Inflammatory macrophage treated with lipopolysaccharide for 4 hours (primary cell): ENCODE results near the gene LDLRAD4.
A peak's percentile ranks its signal among the peaks of the same experiment; 100 is the strongest.

Source experiments
- DNase-seq: peaks from one replicate; pipeline ENCODE4 v3.0.0-alpha.2; 2020

The LDLRAD4 gene

DNA sequence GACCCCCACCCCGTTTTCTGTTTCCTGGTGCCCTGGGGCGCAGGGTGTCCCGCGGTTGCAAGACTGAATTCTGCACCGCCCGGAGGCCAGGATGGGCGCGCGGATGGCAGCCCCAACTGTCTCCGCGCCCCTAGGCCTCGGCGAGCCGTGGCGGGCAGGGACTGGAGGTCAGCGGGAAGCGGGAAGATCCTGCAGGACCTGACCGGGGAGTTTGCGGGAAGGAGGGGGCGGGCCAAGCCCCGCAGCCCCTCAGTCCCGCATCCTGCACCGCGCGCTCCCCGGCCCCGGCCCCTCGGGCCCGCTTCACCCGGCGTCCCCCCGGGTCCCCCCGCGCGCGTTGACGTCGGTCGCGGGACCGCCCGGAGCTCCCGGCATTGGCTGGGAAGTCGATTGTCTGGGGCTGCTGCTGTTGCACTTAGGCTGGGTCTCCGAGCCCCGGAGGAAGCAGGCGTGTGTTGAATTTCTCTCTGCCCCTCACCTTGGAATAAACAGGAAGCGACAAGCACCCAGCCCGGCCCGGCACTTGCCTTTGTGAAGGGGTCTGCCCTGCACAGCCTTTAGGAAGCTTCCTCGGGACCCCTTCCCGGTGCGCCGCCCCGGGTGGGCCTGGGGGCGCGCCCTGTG lies at the start of gene LDLRAD4:
LDLRAD4 (plus strand) TSS at position 393 of the 624 bp plus-strand sequence.
- peak; percentile 22 for DNase-seq

- no peak for DNase-seq
These were observed 44.9 kb upstream of the LDLRAD4 start for GRCh38 chr18:13173578-13174145.

DNA sequence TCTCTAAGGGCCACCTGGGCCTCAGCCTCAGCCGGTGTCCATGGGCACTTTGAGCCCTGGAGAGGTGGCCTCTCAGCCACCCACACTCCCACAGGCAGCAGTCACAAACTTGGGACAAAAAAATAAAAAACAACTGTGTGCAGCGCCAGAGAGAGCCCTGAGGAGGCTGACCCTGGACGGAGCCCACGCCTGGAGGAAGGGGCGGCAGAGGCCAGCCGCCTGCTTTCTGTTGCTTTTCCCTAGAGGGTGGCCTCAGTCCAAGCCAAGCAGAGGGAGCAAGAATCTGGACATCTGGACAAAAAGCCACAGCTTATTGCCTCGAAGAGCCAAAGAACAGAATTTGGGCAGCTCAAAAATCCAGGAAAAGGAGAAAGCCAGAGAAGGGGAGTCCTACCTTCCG lies 43.3 kb upstream of the LDLRAD4 start:
- DNase-seq: no peak

GRCh38 chr18:13175754-13176210 lies 42.8 kb upstream of the LDLRAD4 start:
- DNase-seq: no peak

GRCh38 chr18:13176847-13177246 lies 41.7 kb upstream of the LDLRAD4 start:
- DNase-seq: no peak

- no peak for DNase-seq
These were observed 40.4 kb upstream of the LDLRAD4 start for GRCh38 chr18:13178197-13178596.

DNA sequence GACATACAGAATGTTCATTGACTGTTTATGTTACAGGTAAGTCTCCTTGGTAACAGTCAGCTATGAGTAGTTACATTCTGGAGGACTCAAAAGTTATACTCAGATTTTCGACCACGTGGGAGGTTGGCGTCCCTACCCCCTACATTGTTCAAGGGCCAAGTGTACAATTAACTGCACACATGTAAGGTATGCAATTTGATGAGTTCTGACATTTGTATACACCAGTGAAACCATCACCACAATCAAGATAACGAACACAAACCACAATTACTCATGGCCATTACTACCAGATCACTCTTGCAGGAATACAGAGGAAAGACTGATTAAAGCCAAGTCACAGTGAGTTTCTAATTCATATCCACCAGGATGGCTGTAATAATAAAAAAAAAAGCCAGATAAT lies 39.6 kb upstream of the LDLRAD4 start:
- no peak for DNase-seq

- DNase-seq: no peak
These were observed 38.9 kb upstream of the LDLRAD4 start for GRCh38 chr18:13179566-13180113.

GRCh38 chr18:13180614-13181375 lies 37.8 kb upstream of the LDLRAD4 start:
- DNase-seq: no peak

DNA sequence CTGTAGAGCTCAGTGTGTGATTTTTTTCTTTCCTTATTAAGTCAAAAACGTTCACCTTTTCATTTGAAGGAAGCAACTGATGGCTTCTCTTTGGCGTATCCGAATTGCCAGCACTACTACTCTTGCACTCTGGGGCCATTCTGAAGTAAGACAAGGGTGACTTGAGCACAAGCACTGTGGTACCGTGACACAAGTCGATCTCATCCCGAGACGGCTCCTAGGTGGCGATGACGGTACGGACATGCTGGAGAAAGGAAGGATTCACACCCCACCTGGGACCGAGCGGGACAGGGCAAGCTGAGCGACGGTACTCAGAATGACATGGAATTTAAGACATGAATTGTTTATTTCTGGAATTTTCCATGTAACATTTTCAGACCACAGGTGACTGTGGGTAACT lies 36.8 kb upstream of the LDLRAD4 start:
- no peak for DNase-seq

DNA sequence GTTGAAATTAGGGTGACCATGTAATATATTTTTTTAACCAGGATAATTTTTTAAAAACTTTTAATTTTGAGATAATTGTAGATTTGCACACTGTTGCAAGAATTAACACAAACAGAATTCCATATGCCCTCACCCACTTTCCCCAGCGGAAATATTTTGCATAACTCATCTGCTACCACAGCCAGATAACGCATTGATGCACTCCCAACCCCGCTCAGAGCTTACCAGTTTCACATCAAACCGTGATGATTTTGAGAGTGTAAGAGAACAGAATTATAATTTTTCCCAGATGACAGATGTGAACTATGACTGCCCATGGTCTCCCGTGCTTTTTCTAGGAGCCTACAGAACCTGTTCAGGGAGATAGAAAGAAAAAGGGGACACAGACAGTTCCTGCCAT lies 35.2 kb upstream of the LDLRAD4 start:
- DNase-seq: no peak

DNA sequence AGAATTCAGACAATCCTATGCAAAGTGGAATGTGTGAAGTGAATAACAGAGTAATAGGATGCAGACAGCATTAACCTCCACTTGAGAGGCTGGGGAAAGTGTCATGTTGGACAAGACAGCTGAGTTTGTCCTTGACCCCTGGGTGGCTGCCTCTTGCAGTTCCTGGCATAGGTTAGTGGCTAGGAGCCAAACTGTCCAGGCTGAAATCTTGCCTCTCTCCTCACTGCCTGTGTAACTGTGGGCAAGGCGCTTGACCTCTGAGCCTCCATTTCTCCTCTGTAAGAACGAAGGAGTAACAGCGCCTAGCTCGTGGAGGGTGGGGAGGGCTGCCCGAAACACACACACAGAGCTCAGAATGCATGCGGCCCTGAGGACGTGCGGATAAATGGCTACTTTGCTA lies 34.8 kb upstream of the LDLRAD4 start:
- no peak for DNase-seq

- DNase-seq: no peak
These were observed 34.2 kb upstream of the LDLRAD4 start for GRCh38 chr18:13184396-13184795.

- DNase-seq: no peak
These were observed 32.8 kb upstream of the LDLRAD4 start for GRCh38 chr18:13185675-13186198.

- no peak for DNase-seq
These were observed 31.9 kb upstream of the LDLRAD4 start for GRCh38 chr18:13186687-13187086.

GRCh38 chr18:13187498-13187897 lies 31.1 kb upstream of the LDLRAD4 start:
- DNase-seq: no peak

- DNase-seq: no peak
These were observed 27.5 kb upstream of the LDLRAD4 start for GRCh38 chr18:13191031-13191430.

DNA sequence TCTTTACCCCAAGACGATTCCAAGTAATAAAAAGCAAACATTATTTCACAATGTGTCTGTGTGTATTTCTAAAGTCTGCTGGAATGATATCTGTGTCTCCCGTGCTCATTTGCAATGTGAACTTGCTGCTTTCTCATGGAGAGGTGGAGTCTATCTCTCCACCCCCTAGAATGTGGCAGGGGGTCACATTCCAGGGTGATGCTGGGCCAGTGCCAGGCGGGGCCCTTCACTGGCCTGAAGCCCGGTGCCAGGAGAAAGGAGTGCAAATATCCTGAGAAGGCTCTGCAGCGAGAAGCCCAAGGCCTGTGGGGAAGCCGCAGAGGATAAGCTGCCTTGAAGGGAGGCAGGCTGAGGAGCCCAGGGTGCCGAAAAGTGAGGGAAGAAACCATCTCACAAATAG lies 26.8 kb upstream of the LDLRAD4 start:
- DNase-seq: no peak

DNA sequence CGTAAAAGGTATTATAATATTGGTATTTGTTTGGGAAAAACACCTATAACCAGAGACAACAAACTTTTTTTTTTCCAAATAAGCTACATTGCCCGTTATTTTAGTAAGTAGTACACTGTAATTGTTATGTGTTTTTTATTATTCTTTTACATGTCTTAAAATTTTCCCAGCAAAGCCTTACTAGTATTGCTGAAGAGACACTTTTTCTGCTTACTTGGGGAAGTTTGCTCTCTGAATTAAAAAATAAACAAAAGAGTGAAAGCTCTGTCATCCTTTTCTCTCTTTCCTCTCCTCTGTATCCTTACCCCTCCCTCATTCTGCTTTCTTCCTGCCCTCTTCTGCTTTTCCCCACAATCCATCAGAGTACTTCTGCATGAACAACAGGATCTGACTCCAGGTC lies 25.6 kb upstream of the LDLRAD4 start:
- DNase-seq: no peak

- no peak for DNase-seq
These were observed 24.3 kb upstream of the LDLRAD4 start for GRCh38 chr18:13194239-13194638.

GRCh38 chr18:13198701-13199100 lies 19.9 kb upstream of the LDLRAD4 start:
- DNase-seq: no peak

- DNase-seq: no peak
These were observed 19.4 kb upstream of the LDLRAD4 start for GRCh38 chr18:13199169-13199568.

DNA sequence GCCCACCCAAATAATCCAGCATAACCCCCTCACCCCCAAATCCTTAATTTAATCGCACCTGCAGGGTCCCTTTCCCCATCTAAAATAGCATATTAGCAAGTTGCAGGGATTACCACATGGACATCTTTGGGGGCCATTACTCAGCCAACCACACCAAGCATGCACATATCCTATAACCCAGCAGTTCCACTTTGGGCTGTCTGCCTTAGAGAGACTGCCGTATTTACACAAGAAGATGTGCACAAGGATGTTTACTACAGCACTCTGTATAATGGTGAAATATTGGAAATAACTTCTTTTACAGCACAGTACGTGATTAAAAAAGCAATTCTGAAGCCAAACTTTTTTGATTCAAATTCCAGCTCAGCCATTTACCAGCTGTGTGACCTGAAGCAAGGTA lies 17.3 kb upstream of the LDLRAD4 start:
- no peak for DNase-seq

- no peak for DNase-seq
These were observed 16.0 kb upstream of the LDLRAD4 start for GRCh38 chr18:13202571-13202970.
